ENCODE data around the gene XIRP1.

- peak; percentile 79 to 94 for TF ChIP-seq CTCF (conservative IDR thresholded peaks at IDR 0.05; ENCODE audit: low read depth in 2 of 2)
- no peak for TF ChIP-seq EZH2 (IDR thresholded peaks at IDR 0.05; ENCODE audit: low read depth, unreplicated experiment)
- no peak for TF ChIP-seq EZH2phosphoT487 (IDR thresholded peaks at IDR 0.05; ENCODE audit: unreplicated experiment)
- TF ChIP-seq REST (IDR thresholded peaks at IDR 0.05; ENCODE audit: unreplicated experiment): no peak
- TF ChIP-seq POLR2AphosphoS5 (IDR thresholded peaks at IDR 0.05; ENCODE audit: low read depth): no peak
- TF ChIP-seq STAT1 (IDR thresholded peaks at IDR 0.05; ENCODE audit: unreplicated experiment): no peak
- TF ChIP-seq ZNF114 (CRISPR knock-in tag; IDR thresholded peaks at IDR 0.05): no peak
- no peak for TF ChIP-seq JUNB (IDR thresholded peaks at IDR 0.05; ENCODE audit: unreplicated experiment)
- TF ChIP-seq NANOG (IDR thresholded peaks at IDR 0.05; ENCODE audit: borderline replicate concordance): no peak
- no peak for TF ChIP-seq CREB1 (CRISPR knock-in tag; IDR thresholded peaks at IDR 0.05; ENCODE audit: low read depth)
- no peak for TF ChIP-seq ETS1 (IDR thresholded peaks at IDR 0.05)
- TF ChIP-seq ZNF331 (CRISPR knock-in tag; IDR thresholded peaks at IDR 0.05; ENCODE audit: low read depth): no peak
Measured at GRCh38 chr3:39189959-39190269, 2.5 kb downstream of the XIRP1 start.

All from GM23338 (cell line).